GM21526 (cell line): ENCODE measurements around the gene RIC8A.
"Not testable (repeated sequence)": the region's sequence is repeated elsewhere in the genome, so short reads cannot be mapped to it uniquely, and the experiment has no call there.

Experiments used
- ATAC-seq: cut with Tn5 transposase; IDR thresholded peaks from one replicate; pipeline ENCODE4 v1.9.1; 2021; ENCODE audit warnings: moderate library complexity; ENCODE audit not compliant: unreplicated experiment, low FRiP score

The RIC8A gene

DNA sequence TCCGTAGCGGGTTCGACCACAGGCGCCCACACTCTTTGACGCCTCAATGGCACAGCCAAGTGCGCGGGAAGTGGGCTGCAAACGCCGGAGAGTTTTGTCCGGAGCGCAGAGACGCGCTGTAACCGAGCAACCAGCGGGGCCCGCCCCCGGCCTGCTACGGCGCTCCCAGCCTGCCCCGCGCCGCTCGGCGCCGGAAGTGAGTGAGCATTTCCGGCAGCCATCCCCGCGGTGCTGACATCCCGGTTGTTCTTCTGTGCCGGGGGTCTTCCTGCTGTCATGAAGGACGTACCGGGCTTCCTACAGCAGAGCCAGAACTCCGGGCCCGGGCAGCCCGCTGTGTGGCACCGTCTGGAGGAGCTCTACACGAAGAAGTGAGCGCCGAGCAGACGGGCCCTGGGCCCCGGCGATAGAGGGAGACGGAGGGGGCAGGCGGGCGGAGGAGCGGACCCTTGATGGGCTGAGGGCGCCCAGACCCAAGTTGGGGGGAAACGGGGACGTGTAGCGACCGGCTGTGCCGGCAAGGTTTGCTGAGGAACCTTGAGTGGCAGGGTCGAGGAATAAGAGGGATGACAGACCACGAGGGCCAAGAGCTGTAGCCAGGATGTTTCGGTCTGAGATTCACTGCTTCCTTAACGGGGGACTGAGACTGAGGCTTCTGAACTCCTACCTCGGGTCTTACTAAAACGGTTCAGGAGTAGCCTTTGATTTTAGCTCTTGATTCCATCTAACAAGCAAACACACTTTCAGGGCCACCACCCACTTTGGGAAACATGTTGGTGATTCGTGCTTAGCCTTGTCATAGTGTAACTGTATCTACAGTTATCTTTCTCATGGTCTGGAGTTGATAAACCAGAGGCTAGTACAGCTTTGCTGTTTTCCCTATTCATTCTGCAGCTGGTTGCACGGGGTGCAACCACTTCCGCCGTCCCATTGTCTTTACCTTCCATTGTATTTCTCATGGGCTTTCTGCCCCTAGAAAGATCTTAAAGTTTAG lies 29.6 kb downstream of the RIC8A start, which contains the start of gene PSMD13:
TSS of gene PSMD13 (plus strand) at position 203 of the 994 bp plus-strand sequence. CDS start at position 277, 74 bp downstream.
- peak; percentile 63 for ATAC-seq

DNA sequence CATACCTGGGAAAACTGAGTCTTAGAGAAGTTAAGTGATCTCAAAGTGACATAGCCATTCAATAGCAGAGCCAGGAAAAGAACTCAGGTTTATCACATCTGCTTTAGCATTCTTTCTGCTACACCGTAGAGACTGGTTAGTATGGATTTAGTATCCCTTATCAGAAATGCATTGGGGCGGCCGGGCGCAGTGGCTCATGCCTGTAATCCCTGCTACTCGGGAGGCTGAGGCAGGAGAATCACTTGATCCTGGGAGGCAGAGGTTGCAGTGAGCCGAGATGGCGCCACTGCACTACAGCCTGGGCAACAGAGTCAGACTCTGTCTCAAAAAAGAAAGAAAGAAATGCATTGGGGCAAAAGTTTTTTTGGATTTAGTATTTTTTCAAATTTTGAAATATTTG lies 30.8 kb downstream of the RIC8A start:
- not testable (repeated sequence) for ATAC-seq

DNA sequence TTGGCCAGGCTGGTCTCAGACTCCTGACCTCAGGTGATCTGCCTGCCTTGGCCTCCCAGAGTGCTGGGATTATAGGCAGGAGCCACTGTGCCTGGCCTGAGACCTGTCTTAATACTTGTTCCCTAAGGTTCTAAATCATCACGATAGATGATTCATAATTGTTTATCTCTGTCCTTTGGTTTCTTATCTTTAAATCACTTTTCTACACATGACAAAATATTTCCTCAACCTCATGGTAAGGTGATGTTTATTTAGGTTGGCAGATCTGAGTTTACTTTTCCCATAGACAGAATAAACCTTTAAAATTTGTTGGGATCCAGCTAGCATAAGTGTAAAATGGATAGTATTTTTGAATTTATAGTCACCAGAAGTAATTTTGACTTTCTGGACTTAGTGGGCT lies 32.8 kb downstream of the RIC8A start:
- no peak for ATAC-seq

DNA sequence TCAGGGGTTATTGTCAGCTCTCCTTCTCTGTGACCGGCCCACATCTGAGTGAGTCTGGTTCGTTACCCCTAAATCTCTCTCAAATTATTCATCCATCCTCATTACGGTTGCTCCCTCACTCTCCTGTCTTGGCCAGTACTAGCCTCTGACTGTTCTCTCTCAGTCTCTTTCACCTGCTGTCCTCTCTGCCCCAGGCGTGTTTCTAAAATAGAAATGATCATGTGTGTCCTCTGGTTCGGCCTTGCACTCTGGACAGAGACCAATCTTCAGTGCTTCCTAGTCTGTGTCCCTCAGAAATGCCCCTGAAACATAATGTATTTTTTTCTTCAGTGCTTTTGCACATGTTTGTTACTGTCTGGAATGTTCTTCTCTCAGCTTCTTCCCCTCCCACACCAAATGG lies 34.1 kb downstream of the RIC8A start:
- no peak for ATAC-seq

DNA sequence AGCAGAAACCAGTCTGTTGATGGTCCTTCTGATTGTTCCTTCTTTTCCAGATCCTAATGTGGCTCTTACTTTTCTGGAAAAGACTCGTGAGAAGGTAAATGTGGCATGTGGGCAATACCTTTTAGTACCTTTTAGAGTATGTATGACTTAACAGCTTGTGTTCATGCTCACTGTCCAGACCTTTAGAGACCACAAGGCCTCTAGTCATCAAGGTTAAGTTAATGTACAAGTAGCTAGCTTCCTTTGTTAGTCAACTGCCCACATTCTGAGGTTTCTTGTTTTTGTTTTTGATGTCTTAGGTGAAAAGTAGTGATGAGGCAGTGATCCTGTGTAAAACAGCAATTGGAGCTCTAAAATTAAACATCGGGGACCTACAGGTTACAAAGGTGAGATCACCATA lies 36.9 kb downstream of the RIC8A start:
- no peak for ATAC-seq

DNA sequence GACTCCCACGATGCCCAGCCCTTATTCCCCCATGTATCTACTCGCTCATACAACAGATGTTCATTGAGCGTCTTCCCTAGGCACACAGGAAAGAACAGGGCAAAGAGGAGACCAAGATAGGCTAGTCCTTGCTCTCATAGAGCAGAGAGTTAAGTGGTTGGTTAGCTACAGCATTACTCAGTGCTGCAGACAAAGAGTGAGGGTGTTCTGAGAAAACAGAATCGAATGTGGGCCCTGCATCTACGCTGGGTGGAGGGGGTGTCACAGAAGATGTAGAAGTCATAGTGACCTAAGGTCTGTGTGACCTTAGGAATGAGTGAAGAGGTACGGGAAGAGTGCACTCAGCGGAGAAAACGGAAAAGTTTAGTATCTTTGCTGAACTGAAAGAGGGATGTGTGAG lies 41.6 kb downstream of the RIC8A start:
- no peak for ATAC-seq

DNA sequence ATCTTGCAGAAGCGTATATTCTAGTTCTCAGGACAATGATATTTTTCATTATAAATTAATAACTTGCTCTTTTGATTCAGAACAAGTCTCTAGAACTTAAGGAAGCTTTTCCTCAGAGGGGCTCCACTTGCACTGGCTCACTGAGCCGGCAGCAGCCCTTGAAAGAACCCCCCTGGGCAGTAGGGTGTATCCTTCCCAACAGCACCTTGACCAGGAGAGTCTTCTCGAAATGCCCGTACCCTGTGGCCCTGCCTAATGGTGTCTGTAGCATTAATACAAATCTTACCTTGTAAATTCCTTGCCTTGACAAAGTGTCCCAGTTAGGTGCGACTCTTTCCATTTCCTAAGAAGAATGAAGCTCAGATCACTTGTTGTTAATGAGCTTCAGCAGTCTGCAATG lies 42.8 kb downstream of the RIC8A start:
- ATAC-seq = no peak

DNA sequence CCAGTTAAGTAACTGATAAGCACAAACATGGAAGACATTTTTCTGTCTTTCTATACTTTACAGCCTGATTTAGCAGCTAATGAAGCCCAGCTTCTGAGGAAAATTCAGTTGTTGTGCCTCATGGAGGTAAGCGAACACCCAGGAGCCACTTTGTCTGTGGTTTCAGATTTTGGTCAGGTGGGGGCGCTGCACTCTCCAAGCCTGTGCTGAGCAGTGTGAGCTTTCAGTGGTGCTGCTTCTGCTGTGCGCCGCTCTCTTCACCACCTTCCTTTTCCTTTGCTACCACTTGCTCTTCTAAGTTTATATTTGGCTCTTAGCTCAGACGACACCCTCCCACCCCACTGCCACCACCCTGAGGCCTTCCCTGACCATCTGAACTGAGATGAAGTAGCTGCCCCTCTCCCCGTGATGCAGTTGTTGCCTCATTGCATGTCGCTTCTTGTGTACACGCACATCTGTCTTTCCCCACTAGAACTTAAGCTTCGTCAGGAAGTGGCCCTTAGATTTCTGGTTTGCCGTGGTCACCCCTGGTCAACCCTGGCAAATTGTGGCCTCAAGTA lies 43.3 kb downstream of the RIC8A start:
- no peak for ATAC-seq

DNA sequence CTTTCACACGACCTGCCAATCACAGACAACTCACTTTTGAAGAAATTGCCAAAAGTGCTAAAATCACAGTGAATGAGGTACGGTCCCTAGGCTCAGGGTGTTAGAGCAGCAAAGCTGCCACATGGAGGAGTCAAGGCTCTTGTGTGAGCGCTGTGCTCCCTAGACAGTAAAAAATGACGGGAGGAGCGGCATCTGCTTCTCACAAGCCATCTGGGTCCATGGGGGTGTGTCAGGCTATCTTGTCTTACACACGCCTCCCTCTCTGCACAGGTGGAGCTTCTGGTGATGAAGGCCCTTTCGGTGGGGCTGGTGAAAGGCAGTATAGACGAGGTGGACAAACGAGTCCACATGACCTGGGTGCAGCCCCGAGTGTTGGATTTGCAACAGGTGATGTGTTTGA lies 44.0 kb downstream of the RIC8A start:
- no peak for ATAC-seq

DNA sequence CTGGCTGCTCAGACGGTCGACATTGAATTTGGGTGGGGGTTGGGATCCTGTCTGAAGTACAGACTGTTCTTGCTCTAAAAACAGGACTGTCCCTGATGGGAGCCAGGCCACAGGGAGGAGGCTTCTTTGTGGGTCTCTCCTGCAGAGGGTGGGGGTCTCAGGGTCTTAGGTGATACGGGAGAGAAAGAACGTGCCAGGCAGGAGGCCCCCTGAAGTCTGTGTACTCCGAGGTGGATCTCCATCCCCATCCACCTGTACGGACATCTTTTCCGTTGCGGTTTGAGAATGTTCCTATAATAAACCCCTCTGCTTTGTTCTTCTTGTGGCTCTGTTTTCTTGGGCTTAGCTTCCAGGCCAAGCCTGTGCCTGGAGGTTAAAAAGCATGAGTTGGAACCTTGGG lies 45.2 kb downstream of the RIC8A start:
- no peak for ATAC-seq

DNA sequence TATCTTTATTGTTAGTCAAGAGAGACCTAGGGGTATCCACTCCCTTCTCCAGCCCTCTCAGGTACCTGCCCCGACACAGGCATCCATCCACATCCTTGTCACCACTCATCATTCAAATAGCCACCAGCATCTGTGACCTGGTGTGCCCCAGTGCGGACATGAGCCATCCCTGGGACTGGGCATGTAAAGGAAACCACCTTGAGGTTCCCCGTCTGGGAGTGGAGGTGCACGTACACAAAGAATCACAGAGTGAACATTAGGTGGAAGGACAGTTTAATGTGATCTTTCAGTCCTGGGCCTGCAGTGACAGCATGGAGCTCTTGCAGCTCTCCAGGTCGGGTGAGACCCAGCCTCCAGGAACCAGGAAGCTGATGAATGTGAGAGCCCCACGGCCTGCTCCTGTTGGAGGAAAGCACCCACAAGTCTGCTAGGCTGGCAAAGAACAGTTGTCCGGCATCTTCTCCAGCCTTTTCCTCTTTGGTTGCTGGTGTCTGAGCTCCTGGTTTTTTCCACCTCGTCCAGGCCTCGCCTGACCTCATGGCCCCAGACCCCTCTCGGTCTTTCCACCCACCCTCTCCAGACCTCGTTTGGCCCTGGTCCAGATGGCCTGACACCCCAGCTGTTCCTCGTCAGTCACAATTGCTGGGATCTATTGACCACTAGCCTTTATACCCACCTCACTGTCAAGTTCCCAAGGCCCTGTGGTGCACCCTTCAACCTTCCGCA lies 45.8 kb downstream of the RIC8A start:
- no peak for ATAC-seq

DNA sequence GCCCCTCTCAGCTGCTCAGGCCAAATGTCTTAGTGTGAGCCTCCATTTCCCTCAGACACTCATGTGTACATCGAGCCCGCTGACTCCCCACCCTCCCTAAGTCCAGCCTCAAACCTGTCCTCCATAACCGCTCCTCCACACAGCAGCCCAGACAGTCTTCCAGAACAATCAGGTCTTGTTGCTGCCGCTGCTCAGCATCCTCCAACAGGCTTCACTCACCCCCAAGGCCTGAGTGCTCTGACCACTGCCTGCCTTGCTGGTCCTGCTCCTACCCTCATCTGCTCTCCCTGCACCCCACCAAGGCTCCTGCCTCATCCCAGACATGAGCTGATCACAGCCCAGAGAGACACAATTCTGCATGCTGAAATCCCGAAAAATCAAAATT lies 46.4 kb downstream of the RIC8A start:
- ATAC-seq = no peak

DNA sequence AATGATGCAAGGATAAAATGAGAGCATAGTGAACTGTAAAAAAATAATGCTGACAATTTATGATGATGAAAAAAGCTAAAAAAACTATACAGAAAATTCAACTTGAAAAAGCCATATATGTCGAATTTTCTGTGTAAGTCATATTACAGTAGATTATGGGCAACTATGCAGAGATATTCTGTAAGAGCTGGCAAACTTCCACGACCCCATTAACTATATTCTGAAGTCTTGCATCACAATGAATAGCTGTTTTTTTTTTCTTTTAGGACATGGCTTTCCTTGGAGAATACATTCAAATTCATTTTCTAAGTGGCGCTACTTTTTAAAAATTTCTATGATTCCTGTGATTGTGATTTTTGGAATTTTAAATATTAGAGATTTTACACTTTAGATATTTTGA lies 47.7 kb downstream of the RIC8A start:
- no peak for ATAC-seq

DNA sequence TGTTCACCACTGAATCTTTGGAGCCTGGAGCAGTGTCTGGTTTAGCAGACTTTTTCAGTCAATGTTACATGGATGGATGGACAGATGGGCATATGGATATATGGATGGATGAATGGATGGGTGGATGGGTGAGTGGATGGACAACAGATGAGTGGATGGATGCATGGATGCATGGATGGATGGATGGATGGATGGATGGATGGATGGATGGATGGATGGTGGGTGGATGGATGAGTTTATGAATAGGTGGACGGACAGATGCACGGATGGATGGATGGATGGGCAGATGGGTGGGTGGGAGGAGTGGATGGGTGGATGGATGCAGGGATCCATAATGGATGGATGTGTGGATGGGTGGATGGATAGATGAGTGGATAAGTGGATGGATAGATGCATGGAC lies 48.3 kb downstream of the RIC8A start:
- ATAC-seq = no peak

DNA sequence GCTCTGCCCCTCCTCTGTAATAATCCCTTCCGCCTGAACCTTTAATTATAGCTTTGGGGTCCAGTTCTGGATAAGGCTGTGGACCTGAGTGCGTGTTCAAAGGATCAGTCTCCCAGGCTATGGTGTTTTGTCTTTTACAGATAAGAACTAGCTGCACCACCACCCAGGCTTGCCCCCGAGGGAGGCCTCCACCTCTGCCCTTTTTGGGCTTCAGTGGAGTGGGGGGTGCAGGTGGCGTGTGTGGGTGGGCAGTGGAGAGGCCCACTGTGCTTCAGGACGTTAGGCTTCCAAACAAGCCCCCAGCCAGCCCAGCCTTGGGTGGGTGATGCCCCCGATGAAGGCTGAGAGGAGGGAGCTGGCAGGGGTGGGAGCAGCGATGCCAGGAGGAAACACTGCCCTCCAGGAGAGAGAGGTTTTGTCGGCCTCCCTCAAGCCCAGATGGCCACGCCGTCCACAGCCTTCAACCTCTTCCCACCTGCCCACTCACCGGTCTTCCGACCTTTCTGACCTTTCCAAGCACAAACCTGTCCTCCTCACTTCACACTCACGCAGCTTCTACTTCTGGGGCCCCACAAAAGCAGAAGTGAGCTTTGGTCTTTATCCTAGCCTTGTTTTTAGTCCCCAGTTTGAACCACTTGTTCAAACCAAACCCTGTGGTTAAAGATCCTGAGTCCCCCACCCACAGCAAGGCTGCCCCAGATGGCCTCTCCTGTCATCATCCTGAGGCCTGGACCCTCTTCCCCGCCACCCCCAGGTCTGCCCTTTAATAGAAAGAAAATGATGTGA lies 49.6 kb downstream of the RIC8A start:
- no peak for ATAC-seq

DNA sequence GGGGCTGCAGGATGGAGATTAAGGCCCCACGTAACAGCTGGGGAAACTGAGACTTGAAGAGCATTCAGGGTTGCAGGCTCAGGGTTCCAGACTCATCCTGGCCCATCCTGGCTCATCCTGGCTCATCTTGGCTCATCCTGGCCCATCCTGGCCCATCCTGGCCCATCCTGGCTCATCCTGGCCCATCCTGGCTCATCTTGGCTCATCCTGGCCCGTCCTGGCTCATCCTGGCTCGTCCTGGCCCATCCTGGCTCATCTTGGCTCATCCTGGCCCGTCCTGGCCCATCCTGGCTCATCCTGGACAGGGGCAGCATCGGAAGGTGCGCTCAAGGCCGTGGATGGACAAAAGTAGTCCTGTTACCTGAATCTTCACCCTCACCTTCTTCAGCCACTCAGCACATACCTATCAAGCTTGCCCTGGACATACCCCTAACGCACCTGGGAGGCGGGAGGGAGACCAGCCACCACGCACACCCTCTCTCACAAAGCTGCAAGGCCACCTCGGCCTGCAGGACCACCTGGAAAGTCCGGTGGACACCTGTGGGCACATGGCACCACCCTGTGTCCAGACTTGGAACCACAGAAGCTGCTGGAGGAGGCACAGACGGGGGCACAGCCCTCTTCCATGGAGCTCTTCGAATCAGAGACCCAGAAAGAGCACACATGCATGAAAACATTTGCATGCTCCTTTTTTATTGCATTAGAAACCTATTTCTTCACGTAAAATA lies 50.4 kb downstream of the RIC8A start:
- ATAC-seq = no peak

DNA sequence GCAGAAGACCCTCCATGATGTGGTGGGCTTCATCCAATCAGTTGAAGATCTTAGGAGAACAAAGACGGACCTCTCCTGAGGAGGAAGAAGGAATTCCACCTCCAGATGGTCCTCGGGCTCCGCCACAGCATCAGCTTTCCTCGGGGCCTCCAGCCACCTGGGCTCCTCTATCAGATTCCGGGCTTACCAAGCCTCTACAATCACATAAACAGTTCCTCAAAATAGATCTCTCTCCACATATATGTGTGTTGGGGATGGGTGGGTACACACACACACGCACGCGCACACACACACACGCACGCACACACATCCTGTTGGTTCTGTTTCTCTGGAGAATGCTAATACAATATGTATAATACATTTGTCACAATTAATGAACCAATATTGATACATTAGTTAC lies 51.9 kb downstream of the RIC8A start:
- no peak for ATAC-seq

DNA sequence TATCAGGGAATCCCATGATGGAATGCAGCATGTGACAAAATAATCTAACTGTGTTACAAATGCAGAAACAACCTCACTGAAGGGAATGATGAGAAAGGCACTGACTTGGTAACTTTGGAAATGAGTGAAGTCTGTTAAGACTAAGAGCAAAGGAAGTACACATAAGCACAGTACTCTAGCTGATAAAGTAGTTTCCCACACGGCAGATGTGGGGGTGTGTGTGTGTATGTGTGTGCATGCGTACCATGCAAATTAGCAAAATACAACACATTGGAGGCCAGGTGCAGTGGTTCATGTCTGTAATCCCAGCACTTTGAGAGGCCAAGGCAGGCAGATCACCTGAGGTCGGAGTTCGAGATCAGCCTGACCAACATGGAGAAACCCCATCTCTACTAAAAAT lies 54.1 kb downstream of the RIC8A start:
- ATAC-seq = no peak
